Naive thymus-derived CD4-positive, alpha-beta T cell (primary cell): Measurements from ENCODE around the gene SHISA6. TPM values are rescaled to one million over a fixed set of nuclear protein-coding genes. Genes with fewer than 3 reads are reported as not detected.

Source experiments
- ATAC-seq: fragments of 150-1000 bp; cut with Tn5 transposase; 2 replicates; pipeline ENCODE4 v1.10.0; 2021; ENCODE audit warnings: mild to moderate bottlenecking, moderate library complexity
- CTCF ChIA-PET: fragments of 350-600 bp; sonication (Branson Sonifier 250); formaldehyde crosslinking; loops from one replicate; lab custom pipeline; 2021; ENCODE audit warnings: antibody characterized with exemption; lab: Charles Lee
- POLR2A ChIA-PET: fragments of 350-600 bp; sonication (Branson Sonifier 250); formaldehyde crosslinking; loops from one replicate; lab custom pipeline; 2021; ENCODE audit warnings: antibody characterized with exemption, inconsistent platforms; lab: Charles Lee
- DNase-seq, 9 donors: peaks; one replicate each; pipeline versions ENCODE4 v3.0.0 to v3.0.0-alpha.2; 2020 to 2022; ENCODE audit warnings: mixed read lengths in 1 of 9
- H3K27ac ChIP-seq: one replicate; pipeline ENCODE4 v1.7.0; 2013; ENCODE audit warnings: mild to moderate bottlenecking, low read depth, low read length, moderate library complexity
- H3K27me3 ChIP-seq, 2 donors: one replicate each; pipeline ENCODE4 v1.7.0; 2013; ENCODE audit warnings: low read length in 2 of 2, mild to moderate bottlenecking in 2 of 2, moderate library complexity in 2 of 2; ENCODE audit not compliant: control insufficient read depth in 2 of 2, insufficient read depth in 2 of 2
- H3K36me3 ChIP-seq, 3 experiments: 1 replicate in 2 of 3; 2 replicates in 1 of 3; pipeline ENCODE4 v1.7.0; 2013; ENCODE audit warnings: low read length in 3 of 3, mild to moderate bottlenecking in 3 of 3, moderate library complexity in 1 of 3; ENCODE audit not compliant: insufficient read depth in 3 of 3, control insufficient read depth in 2 of 3
- H3K4me1 ChIP-seq, 2 donors: one replicate each; pipeline ENCODE4 v1.7.0; 2013; ENCODE audit warnings: low read length in 2 of 2, mild to moderate bottlenecking in 2 of 2, moderate library complexity in 1 of 2; ENCODE audit not compliant: control insufficient read depth in 2 of 2, insufficient read depth in 2 of 2
- H3K4me3 ChIP-seq: 2 replicates; pipeline ENCODE4 v1.7.0; 2013; ENCODE audit warnings: mild to moderate bottlenecking, low read length
- H3K9me3 ChIP-seq, 3 experiments: 1 replicate in 2 of 3; 2 replicates in 1 of 3; pipeline ENCODE4 v1.7.0; 2013; ENCODE audit warnings: low read length in 3 of 3; ENCODE audit not compliant: control insufficient read depth in 2 of 3
- H3K27ac Mint-ChIP-seq, 9 donors: one replicate each; pipeline ENCODE4 v1.8.0; 2020 to 2022; ENCODE audit warnings: mixed read lengths in 9 of 9, mild to moderate bottlenecking in 8 of 9, moderate library complexity in 5 of 9, inconsistent platforms in 2 of 9
- H3K27me3 Mint-ChIP-seq, 5 donors: one replicate each; pipeline ENCODE4 v1.8.0; 2021 to 2022; ENCODE audit warnings: mixed read lengths in 5 of 5, mild to moderate bottlenecking in 1 of 5
- H3K36me3 Mint-ChIP-seq, 5 donors: one replicate each; pipeline ENCODE4 v1.8.0; 2020 to 2022; ENCODE audit warnings: mixed read lengths in 5 of 5, mild to moderate bottlenecking in 3 of 5, inconsistent platforms in 1 of 5
- H3K4me1 Mint-ChIP-seq, 7 donors: one replicate each; pipeline ENCODE4 v1.8.0; 2020 to 2022; ENCODE audit warnings: mixed read lengths in 7 of 7, mild to moderate bottlenecking in 3 of 7, inconsistent platforms in 1 of 7
- H3K4me3 Mint-ChIP-seq, 10 donors: one replicate each; pipeline ENCODE4 v1.8.0; 2020 to 2022; ENCODE audit warnings: mild to moderate bottlenecking in 10 of 10, mixed read lengths in 10 of 10, moderate library complexity in 6 of 10, inconsistent platforms in 2 of 10
- H3K9me3 Mint-ChIP-seq, 11 donors: one replicate each; pipeline ENCODE4 v1.8.0; 2020 to 2022; ENCODE audit warnings: mixed read lengths in 11 of 11, mild to moderate bottlenecking in 4 of 11, inconsistent platforms in 1 of 11, moderate library complexity in 1 of 11
- intact Hi-C, 2 donors: fragments of 100-400 bp; cut with micrococcal nuclease; formaldehyde crosslinking; loops; one replicate each; pipeline ENCODE4 v1.15.1; 2023
- polyA plus RNA-seq, 2 donors: library from polyadenylated mRNA; unstranded; fragments of 300-500 nt; fragmentation: Illumina TruSeq; gene quantifications; one replicate each; pipeline ENCODE4 v1.2.3, GENCODE V29; 2021
- total RNA-seq, 6 experiments: library from RNA in 5 of 6; stranded (reverse) in 5 of 6; gene quantifications; 1 replicate in 5 of 6; 2 replicates in 1 of 6; pipeline ENCODE4 v1.2.3 and lab custom pipeline; 2021 to 2026

Gene SHISA6
- total and polyA plus RNA-seq, 7 experiments from 2014 or later = not detected

GRCh38 chr17:11216976-11217375, 24.0 kb upstream of the SHISA6 start:
- Histone ChIP-seq H3K27ac (no peak overlapping the region), H3K27me3 (no peaks in the 10 kb centered on the region), H3K4me1 (no peaks in the 10 kb centered on the region), H3K36me3 (no peaks in the 10 kb centered on the region), H3K9me3 (peaks cover 0 to 5% (median 0%) of the 10 kb centered on the region in 3 experiments), H3K4me3 (no peak overlapping the region)
- peaks cover 0 to 8% (median 6%) of the 10 kb centered on the region in 5 donors for H3K27me3 Mint-ChIP-seq
- DNase-seq (no peak), ATAC-seq (no peak)
- ChIA-PET CTCF (no interaction called here), POLR2A (no interaction called here)
- no peak overlapping the region for H3K27ac Mint-ChIP-seq
- no peaks in the 10 kb centered on the region for H3K36me3 Mint-ChIP-seq
- no peaks in the 10 kb centered on the region for H3K4me1 Mint-ChIP-seq
- H3K9me3 Mint-ChIP-seq = peaks cover 0 to 13% (median 2%) of the 10 kb centered on the region in 11 donors
- H3K4me3 Mint-ChIP-seq = no peak overlapping the region
- intact Hi-C loops = no loop called here

GRCh38 chr17:11221196-11221595, 19.8 kb upstream of the SHISA6 start:
- Histone ChIP-seq H3K27me3 (no peaks in the 10 kb centered on the region), H3K4me1 (no peaks in the 10 kb centered on the region), H3K27ac (no peak overlapping the region), H3K9me3 (no peaks in the 10 kb centered on the region), H3K4me3 (no peak overlapping the region), H3K36me3 (no peaks in the 10 kb centered on the region)
- Mint-ChIP-seq H3K9me3 (peaks cover 2 to 18% (median 4%) of the 10 kb centered on the region in 11 donors), H3K27ac (no peak overlapping the region), H3K27me3 (peaks cover 0 to 16% (median 10%) of the 10 kb centered on the region in 5 donors), H3K36me3 (no peaks in the 10 kb centered on the region), H3K4me1 (no peaks in the 10 kb centered on the region), H3K4me3 (no peak overlapping the region)
- intact Hi-C loops = no loop called here
- CTCF ChIA-PET = no interaction called here
- DNase-seq = no peak
- POLR2A ChIA-PET = no interaction called here
- ATAC-seq = no peak

- H3K4me3 ChIP-seq = no peak overlapping the region
- no peak for DNase-seq
- no peaks in the 10 kb centered on the region for H3K36me3 ChIP-seq
- H3K27ac ChIP-seq = no peak overlapping the region
- ChIA-PET POLR2A (no interaction called here), CTCF (no interaction called here)
- no peaks in the 10 kb centered on the region for H3K4me1 ChIP-seq
- Mint-ChIP-seq H3K4me1 (no peaks in the 10 kb centered on the region), H3K36me3 (no peaks in the 10 kb centered on the region), H3K27ac (no peak overlapping the region), H3K9me3 (peaks cover 2 to 18% (median 4%) of the 10 kb centered on the region in 11 donors), H3K27me3 (peaks cover 0 to 16% (median 10%) of the 10 kb centered on the region in 5 donors), H3K4me3 (no peak overlapping the region)
- no peak for ATAC-seq
- intact Hi-C loops = no loop called here
- no peaks in the 10 kb centered on the region for H3K9me3 ChIP-seq
- H3K27me3 ChIP-seq = no peaks in the 10 kb centered on the region
Observed at GRCh38 chr17:11221721-11222120, 19.3 kb upstream of the SHISA6 start.

- no peaks in the 10 kb centered on the region for H3K36me3 ChIP-seq
- no peaks in the 10 kb centered on the region for H3K27me3 ChIP-seq
- ChIA-PET POLR2A (no interaction called here), CTCF (no interaction called here)
- no peaks in the 10 kb centered on the region for H3K9me3 ChIP-seq
- ATAC-seq (no peak), DNase-seq (no peak)
- Mint-ChIP-seq H3K4me1 (peaks cover 0 to 11% (median 0%) of the 10 kb centered on the region in 7 donors), H3K27me3 (peaks cover 33 to 42% (median 39%) of the 10 kb centered on the region in 5 donors), H3K4me3 (no peak overlapping the region), H3K27ac (no peak overlapping the region), H3K9me3 (peaks cover 0 to 11% (median 4%) of the 10 kb centered on the region in 11 donors), H3K36me3 (peaks cover 0 to 10% (median 0%) of the 10 kb centered on the region in 5 donors)
- H3K4me1 ChIP-seq = no peaks in the 10 kb centered on the region
- H3K4me3 ChIP-seq = no peak overlapping the region
- intact Hi-C loops = no loop called here
- H3K27ac ChIP-seq = no peak overlapping the region
Observed at GRCh38 chr17:11238705-11239104, 2.3 kb upstream of the SHISA6 start.

- Mint-ChIP-seq H3K27ac (no peak overlapping the region), H3K36me3 (peaks cover 0 to 13% (median 0%) of the 10 kb centered on the region in 5 donors), H3K4me1 (peaks cover 0 to 11% (median 0%) of the 10 kb centered on the region in 7 donors), H3K9me3 (peaks cover 0 to 11% (median 4%) of the 10 kb centered on the region in 11 donors), H3K4me3 (peak overlapping the region in 1 of 10 donors; percentile 18), H3K27me3 (peaks cover 38 to 48% (median 45%) of the 10 kb centered on the region in 5 donors)
- no peak overlapping the region for H3K27ac ChIP-seq
- no peak for ATAC-seq
- no peak for DNase-seq
- POLR2A ChIA-PET = no interaction called here
- no peaks in the 10 kb centered on the region for H3K36me3 ChIP-seq
- H3K4me1 ChIP-seq = no peaks in the 10 kb centered on the region
- no peaks in the 10 kb centered on the region for H3K27me3 ChIP-seq
- intact Hi-C loops = no loop called here
- no peaks in the 10 kb centered on the region for H3K9me3 ChIP-seq
- no peak overlapping the region for H3K4me3 ChIP-seq
- CTCF ChIA-PET = no interaction called here
Observed at GRCh38 chr17:11239379-11239970, 1.5 kb upstream of the SHISA6 start.

GRCh38 chr17:11240041-11240840, 772 bp upstream of the SHISA6 start:
- peaks cover 0 to 16% (median 0%) of the 10 kb centered on the region in 5 donors for H3K36me3 Mint-ChIP-seq
- H3K4me1 ChIP-seq = no peaks in the 10 kb centered on the region
- H3K27ac ChIP-seq = no peak overlapping the region
- H3K9me3 ChIP-seq = no peaks in the 10 kb centered on the region
- DNase-seq = no peak
- H3K4me3 Mint-ChIP-seq = peak overlapping the region in 1 of 10 donors; percentile 18
- no peak overlapping the region for H3K27ac Mint-ChIP-seq
- no peak for ATAC-seq
- H3K27me3 ChIP-seq = no peaks in the 10 kb centered on the region
- CTCF ChIA-PET = no interaction called here
- no peak overlapping the region for H3K4me3 ChIP-seq
- H3K4me1 Mint-ChIP-seq = peaks cover 0 to 11% (median 0%) of the 10 kb centered on the region in 7 donors
- H3K36me3 ChIP-seq = no peaks in the 10 kb centered on the region
- POLR2A ChIA-PET = no interaction called here
- intact Hi-C loops = no loop called here
- H3K9me3 Mint-ChIP-seq = peaks cover 0 to 11% (median 4%) of the 10 kb centered on the region in 11 donors
- peaks cover 40 to 53% (median 52%) of the 10 kb centered on the region in 5 donors for H3K27me3 Mint-ChIP-seq
